ENCODE data around the gene SNAPC4. TPM values are rescaled to one million over a fixed set of nuclear protein-coding genes. Genes with fewer than 3 reads are reported as not detected.
"Not testable (repeated sequence)": the region's sequence is repeated elsewhere in the genome, so short reads cannot be mapped to it uniquely, and the experiment has no call there.

The SNAPC4 gene
- total RNA-seq, 2 donors from 2014 or later = 12.5 to 16.7 TPM

DNA sequence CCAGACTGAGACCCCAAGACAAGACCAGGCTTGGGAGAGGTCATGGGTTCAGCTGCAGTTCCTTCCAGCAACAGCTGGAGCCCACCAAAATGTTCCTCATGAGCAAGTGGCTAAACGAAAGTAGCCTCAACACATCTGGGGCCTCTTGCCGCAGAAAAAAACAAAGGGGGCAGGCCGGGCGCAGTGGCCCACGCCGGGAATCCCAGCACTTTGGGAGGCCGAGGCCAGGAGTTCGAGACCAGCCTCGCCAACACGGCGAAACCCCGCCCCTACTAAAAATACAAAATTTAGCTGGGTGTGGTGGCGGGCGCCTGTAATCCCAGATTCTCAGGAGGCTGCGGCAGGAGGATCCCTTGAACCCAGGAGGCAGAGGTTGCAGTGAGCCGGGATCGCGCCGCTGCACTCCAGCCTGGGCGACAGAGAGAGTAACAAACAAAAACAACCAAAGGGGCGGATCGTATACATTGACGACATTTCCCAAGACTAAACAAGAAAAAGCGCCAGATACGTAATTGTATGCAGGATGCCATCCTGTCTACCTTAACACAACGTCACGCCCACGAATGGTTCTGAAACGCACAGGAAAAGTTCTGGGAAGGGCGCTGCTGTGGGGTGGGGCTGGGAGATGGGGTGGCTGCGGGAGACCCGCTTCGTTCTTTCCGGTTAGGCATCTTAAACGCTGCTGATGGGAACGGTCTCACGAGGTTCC, 38.0 kb upstream of the SNAPC4 start:
- DNase-seq (ENCODE audit: low spot score in 2 of 2) (no peak), ATAC-seq (no peak)
- Mint-ChIP-seq H3K36me3 (no peaks in the 10 kb centered on the region), H3K9me3 (no peaks in the 10 kb centered on the region), H3K27ac (peak overlapping the region; percentile 83 to 92)

DNA sequence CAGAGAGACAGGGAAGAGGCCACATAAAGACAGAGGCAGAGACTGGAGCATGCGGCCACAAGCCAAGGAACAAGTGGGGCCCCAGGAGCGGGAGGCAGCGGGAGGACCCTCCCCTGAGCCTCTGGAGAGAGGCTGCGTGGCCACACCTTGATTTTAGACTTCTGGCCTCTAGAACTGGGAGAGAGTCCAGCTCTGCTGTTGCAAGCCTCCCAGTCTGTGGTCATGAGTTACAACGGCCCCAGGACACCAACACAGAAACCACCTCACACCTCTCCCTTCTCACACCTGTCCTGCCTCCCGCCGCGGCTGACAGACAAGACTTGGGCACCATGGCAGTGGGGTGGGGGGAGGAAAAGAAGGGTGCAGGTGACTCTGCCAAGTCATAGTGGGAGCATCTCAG, 37.5 kb upstream of the SNAPC4 start:
- no peaks in the 10 kb centered on the region for H3K36me3 Mint-ChIP-seq
- DNase-seq (ENCODE audit: low spot score in 2 of 2) (no peak), ATAC-seq (no peak)
- peak overlapping the region; percentile 83 to 86 for H3K27ac Mint-ChIP-seq
- H3K9me3 Mint-ChIP-seq = no peaks in the 10 kb centered on the region

DNA sequence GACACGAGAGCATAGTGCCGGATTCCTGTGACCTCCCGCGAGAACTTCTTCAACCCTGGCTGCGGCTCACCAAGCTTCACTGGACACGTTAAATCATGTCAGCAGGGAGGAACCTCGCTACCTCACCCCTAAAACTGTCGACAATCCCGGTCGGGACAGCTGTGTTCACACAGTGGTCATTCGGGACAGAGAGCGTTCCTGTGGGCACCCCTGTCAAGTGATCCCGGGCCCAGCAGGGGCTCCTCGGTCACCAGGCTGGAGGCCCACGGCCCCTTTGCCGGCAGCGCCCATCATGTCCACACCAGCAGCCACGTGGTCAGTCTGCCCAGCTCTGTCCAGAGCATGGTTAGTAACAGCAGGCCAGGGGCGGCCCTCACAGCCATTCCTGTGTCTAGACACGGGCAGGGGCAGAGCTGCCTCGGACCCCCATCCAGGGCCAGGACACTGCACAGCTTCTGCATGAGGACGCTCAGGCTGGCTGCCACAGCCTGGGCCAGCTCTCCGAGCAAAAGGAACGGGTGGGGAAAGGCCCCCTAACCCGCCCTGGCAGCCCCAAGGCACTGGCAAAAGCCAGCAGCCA, 36.2 kb upstream of the SNAPC4 start:
- Mint-ChIP-seq H3K27ac (no peak overlapping the region), H3K9me3 (no peaks in the 10 kb centered on the region), H3K36me3 (no peaks in the 10 kb centered on the region)
- ATAC-seq = no peak
- DNase-seq (ENCODE audit: low spot score in 2 of 2) = no peak

DNA sequence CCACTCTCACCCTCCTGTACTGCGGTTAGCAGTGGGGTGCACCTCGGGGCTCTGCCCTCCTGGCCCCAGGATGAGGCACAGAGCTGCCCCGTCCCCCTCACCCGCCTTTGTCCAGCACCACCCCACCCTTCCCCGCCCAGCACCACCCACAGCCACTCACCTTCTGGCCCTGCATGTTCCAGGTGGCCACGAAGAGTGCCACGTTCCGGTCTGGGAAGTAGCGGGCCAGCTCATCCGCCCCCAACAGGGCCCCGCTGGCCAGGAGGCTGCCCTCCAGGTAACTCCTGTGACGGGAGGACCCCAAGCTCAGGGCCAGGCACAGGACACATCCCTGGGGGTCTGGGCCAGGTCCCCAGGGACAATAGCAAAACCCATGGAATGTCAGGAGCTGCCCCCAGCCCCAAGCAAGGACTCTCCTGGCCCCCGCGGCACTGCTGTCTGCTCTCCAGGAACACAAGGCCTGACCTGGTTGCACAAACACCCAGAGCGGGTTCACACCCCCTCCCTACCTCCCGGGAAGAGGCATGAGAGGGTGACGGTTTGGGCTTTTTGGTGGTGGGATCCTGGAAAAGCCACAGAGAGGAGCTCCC, 34.7 kb upstream of the SNAPC4 start:
- no peak for DNase-seq (ENCODE audit: low spot score in 2 of 2)
- no peaks in the 10 kb centered on the region for H3K9me3 Mint-ChIP-seq
- H3K27ac Mint-ChIP-seq = no peak overlapping the region
- ATAC-seq = no peak
- no peaks in the 10 kb centered on the region for H3K36me3 Mint-ChIP-seq

DNA sequence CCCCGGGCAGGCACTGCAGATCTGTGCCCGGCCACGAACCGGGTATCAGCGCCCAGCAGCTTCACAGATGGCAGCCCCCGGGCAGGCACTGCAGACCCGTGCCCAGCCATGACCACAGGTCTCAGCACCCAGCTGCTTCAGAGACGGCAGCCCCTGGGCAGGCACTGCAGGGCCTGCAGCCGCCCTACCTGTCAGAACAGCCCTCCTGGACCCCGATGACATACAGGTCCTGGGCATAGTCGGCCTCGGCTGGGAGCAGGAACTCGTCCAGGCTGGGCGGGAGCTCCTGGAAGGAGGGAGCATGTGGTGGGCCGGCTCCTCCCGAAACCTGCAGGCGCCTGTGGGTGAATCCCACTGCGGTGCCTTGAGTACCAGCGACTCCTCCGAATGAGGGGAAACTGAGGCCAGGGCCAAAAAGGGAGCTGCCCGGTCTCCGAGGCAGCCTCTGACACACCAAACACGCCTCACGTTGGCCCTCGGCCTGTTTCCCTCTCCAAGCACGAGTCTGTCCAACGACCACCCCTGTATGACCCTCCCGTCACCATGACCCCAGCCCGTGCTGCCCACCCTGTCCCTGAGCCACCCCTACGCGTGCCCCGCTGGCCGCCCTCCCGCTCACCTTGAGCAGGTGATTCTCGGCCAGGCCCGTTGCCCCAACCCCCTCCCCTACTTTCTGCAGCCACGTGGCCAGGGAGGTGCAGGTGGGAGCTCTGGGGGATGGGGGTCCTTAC, 34.0 kb upstream of the SNAPC4 start:
- no peaks in the 10 kb centered on the region for H3K9me3 Mint-ChIP-seq
- H3K27ac Mint-ChIP-seq = no peak overlapping the region
- ATAC-seq (no peak), DNase-seq (ENCODE audit: low spot score in 2 of 2) (no peak)
- H3K36me3 Mint-ChIP-seq = no peaks in the 10 kb centered on the region

DNA sequence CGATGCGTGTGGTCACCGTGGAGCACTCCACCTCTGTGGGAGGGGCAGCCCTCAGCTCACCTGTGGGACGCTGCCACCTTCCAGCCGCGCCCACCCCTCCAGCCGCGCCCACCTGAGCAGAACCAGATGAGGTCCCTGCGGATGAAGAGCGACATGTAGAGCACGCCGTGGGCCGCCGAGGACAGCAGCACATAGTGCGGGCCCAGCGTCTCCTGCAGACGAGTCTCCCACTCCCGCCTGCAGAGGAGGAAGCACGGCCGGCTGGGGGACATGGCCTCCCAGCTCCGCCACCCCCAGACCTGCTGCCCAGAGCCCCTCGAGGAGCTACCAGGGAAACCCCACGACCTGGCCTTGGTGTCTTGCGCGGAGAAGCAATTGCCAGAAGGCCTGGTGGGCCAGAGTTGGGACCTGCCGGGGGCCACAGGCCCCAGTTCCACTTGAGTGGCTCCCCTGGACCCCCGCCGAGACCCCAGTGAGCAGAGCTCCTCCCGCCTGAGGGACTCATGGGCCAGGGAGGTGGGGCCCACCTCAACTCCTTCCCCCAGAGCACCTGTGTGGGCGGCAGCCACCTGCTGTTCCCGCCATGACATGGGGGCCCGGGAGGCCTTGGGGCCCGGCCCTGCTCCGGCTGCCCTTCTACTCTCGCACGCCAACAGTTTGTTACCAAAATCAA, 33.2 kb upstream of the SNAPC4 start:
- ATAC-seq = no peak
- DNase-seq (ENCODE audit: low spot score in 2 of 2) = no peak
- no peaks in the 10 kb centered on the region for H3K9me3 Mint-ChIP-seq
- H3K27ac Mint-ChIP-seq = no peak overlapping the region
- H3K36me3 Mint-ChIP-seq = no peaks in the 10 kb centered on the region

DNA sequence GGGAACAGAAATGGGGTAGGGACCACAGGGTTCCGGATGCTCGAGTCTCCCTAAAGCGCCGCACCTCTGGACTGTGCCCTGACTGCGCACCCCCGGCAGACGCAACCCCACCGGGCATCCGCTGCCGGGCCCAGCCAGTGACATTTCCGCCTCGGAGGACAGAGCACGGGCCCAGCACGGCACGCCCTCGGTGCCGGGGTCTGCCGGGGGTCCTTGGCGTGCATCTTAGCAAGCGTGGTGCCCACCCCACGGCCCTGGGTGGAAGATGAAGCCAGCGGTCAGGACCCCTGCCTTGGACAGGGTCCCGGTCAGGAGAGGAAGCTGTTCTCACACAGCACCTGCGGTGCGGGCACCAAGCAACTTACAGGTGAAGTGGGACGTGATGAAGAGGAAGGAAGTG, 32.6 kb upstream of the SNAPC4 start:
- DNase-seq (ENCODE audit: low spot score in 2 of 2) = no peak
- H3K27ac Mint-ChIP-seq = no peak overlapping the region
- no peaks in the 10 kb centered on the region for H3K9me3 Mint-ChIP-seq
- ATAC-seq = no peak
- no peaks in the 10 kb centered on the region for H3K36me3 Mint-ChIP-seq

DNA sequence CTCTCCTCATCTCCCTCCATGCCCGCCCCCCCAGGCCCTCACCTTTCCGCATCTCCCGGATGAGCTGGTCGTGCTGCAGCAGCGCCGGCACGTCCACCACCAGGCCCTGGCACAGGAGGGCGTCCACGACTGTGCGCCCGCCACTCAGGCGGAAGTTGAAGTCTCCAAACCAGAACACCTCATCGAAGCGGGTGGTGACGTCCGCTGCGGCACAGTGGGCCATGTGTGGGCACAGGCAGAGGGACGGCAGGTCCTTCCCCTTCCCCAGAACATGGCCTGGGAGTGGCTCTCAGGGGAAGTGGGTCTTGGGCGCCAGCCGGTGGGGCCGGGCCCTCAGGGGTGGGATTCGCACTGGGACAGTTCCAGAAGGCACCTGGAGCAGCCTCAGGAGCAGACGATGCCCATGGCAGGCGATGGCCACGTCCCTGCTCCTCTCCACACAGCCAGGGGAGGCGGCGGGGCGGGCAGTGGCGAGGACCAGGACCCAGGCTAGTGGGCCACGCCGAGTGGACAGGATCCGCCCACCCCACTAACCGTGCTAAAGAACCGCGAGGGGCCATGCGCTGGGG, 31.9 kb upstream of the SNAPC4 start:
- no peak for DNase-seq (ENCODE audit: low spot score in 2 of 2)
- no peaks in the 10 kb centered on the region for H3K9me3 Mint-ChIP-seq
- no peaks in the 10 kb centered on the region for H3K36me3 Mint-ChIP-seq
- ATAC-seq = no peak
- no peak overlapping the region for H3K27ac Mint-ChIP-seq

DNA sequence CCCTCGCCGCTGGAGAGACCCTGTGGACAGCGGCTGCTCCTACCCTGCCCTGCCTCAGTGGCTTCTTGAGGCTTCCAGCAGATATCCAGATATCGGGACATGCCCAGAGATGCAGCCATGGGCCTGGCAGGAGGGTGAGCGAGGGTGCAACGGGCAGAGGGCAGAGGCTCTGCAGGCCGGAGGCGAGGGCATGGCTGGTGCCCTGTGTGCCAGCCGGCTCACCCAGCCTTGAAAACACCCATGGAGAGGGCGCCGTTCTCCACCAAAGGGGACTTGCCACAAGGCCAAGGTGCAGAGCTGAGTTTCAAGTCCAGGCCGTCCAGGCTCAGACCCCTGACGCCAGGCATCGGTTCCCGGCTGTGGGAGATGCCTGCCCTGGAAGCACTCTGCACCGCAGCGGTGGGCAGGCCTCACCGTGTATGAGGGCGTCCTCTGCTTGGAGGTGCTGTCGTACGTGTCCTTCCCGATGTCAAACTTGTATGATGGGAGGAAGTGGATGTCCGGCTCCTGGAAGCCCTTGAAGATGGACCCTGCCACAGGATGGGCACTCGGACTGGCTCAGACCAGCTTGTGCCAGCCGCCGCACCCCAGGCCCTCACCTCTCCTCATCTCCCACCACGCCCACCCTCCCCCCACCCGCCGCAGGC, 30.7 kb upstream of the SNAPC4 start:
- no peaks in the 10 kb centered on the region for H3K36me3 Mint-ChIP-seq
- no peak for DNase-seq (ENCODE audit: low spot score in 2 of 2)
- peak in 1 of 2 donors; percentile 7 for ATAC-seq
- no peak overlapping the region for H3K27ac Mint-ChIP-seq
- no peaks in the 10 kb centered on the region for H3K9me3 Mint-ChIP-seq

DNA sequence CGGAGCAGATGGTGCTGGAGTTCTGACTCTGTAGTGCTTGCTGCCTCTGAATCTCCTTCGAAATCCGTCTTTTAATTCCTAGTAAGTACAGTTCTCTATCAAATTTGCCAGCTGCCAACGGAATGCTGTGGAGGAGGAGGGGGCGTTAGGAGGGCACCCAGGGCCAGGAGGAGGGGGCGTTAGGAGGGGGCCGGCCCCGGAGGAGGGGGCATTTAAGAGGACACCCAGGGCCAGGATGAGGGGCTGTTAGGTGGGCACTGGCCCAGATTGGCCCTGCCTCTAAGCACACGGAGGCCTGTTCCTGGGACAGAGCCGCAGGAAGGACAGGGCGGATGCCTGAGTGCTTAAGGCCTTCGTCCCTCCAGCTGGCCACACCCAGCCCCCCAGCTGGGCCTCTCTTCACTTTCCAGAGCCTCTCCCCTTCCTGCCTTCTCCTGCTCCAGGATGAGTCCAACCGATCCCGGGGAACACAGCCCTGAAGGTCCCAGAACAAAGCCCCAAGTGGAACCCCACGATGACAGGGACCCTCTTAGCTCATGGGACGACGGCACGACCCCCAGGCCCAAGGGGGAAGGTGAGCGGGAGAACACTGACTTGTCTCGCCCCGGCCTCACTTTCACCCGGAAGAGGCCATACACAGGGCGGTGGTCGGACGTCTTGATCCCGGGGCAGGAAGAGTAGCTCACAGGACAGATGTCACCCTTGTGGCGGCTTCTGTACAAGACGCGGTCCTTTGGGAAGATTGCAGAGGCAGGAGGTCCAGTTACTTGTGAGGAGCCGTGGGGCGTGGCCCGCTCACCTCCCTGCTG, 29.9 kb upstream of the SNAPC4 start:
- H3K27ac Mint-ChIP-seq = no peak overlapping the region
- no peaks in the 10 kb centered on the region for H3K36me3 Mint-ChIP-seq
- no peaks in the 10 kb centered on the region for H3K9me3 Mint-ChIP-seq
- ATAC-seq (peak in 1 of 2 donors; percentile 13), DNase-seq (ENCODE audit: low spot score in 2 of 2) (no peak)

DNA sequence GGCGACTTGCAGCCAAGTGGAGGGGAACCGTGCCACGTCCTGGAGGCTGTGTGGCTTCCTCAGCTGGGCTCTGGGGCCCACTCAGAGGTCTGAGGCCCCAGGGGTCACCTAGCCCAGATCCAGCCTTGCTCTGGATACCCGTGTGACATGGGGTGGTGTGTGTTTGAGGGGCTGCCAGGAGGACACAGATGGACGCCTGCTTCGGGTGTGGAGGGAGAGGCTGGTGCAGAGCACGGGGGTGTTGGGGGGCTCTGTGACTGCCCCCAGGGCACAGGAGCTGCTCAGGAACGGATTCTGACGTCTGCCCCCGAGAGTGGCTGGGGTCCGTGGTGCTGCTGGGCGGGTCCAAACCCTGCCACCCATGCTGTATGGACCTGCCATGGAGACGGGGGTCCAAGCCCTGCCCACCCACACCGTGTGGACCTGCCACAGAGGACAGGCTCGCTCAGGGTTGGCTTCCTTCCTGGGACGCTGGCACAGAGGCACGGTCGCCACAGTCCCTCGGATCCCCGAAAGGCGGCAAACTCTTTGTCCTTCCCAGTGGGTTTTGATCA, 29.2 kb upstream of the SNAPC4 start:
- DNase-seq (ENCODE audit: low spot score in 2 of 2) = no peak
- Mint-ChIP-seq H3K9me3 (no peaks in the 10 kb centered on the region), H3K36me3 (no peaks in the 10 kb centered on the region), H3K27ac (no peak overlapping the region)
- ATAC-seq = no peak

DNA sequence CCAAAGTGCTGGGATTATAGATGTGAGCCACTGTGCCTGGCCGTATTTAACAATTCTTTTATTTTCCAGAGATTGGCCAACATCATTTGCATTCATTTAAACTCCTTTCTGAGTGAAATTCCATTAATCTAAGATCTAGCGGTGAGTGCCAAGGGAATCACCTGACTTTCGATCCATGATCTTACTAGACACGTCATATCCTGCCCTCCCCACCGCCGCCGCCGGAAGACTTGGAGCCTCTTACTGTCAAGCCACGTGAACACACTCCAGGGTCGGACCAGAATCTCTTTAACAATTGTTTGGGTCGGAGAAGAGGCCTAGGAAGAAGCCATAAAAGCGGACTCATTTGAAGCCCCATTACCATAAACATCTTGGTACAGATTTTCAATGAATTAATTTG, 26.8 kb upstream of the SNAPC4 start:
- peak overlapping the region in 1 of 2 donors; percentile 65 for H3K27ac Mint-ChIP-seq
- DNase-seq (ENCODE audit: low spot score in 2 of 2) = no peak
- ATAC-seq = no peak
- H3K36me3 Mint-ChIP-seq = peaks cover 5% of the 10 kb centered on the region in 2 donors
- no peaks in the 10 kb centered on the region for H3K9me3 Mint-ChIP-seq

DNA sequence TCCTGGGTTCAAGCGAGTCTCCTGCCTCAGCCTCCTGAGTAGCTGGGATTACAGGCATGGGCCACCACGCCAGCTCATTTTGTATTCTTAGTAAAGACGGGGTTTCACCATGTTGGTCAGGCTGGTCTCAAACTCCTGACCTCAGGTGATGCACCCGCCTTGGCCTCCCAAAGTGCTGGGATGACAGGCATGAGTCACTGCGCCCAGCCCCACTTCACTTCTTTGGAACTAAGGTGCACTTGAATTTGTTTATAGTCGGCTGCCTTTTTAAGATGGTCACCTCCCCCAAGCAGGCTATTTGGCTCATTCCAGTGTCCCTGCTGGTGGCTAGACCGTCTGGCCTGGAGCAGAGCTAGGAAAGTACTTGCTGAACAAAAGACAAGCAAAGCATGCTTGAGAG, 25.4 kb upstream of the SNAPC4 start:
- H3K9me3 Mint-ChIP-seq; H3K36me3 Mint-ChIP-seq; DNase-seq (ENCODE audit: low spot score in 2 of 2): not testable (repeated sequence)
- H3K27ac Mint-ChIP-seq = peak overlapping the region; percentile 52 to 91
- peak in 1 of 2 donors; percentile 68 for ATAC-seq

DNA sequence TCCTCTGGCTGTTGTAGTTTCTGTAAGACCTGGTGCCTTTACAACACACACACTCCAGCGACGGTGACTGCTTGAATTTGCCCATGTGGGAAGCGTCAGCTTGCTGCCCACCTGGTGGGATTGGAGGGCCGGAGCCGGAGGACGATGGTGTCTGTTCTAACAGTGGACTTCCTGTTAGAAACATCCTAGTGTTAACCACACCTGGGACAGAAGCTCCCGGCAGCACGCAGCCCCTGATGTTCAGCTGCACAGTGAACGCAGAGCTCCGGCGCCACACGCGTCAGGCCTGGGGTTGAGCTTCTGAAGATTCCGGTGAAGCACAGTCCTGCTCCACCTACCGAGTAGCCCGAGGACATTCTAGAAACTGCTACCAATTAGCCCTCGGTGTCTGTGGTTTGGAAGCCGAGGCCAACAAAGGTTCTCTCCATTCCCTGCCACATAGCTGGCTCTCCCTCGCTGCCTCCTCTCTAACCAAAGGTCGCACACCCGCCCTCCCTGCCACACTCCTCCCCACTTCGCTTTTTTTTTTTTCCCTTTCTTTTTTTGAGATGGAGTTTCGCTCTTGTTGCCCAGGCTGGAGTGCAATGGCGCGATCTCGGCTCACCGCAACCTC, 24.9 kb upstream of the SNAPC4 start:
- peak overlapping the region; percentile 52 to 91 for H3K27ac Mint-ChIP-seq

More for the DNA sequence above, 24.9 kb upstream of the SNAPC4 start:
- DNase-seq (ENCODE audit: low spot score in 2 of 2) = no peak
- peak in 1 of 2 donors; percentile 17 for ATAC-seq
- peaks cover 5% of the 10 kb centered on the region in 2 donors for H3K36me3 Mint-ChIP-seq
- H3K9me3 Mint-ChIP-seq = no peaks in the 10 kb centered on the region

Data from activated naive CD4-positive, alpha-beta T cell treated with anti-CD3 and anti-CD28 coated beads, Interleukin-2, amount 50 U/mL, for 72 hours (primary cell).